ENCODE measurements around the gene TNS3.

Gene TNS3

GRCh38 chr7:47357361-47357760 is 224.6 kb downstream of the TNS3 start:
- TF ChIP-seq, protein P1, sequence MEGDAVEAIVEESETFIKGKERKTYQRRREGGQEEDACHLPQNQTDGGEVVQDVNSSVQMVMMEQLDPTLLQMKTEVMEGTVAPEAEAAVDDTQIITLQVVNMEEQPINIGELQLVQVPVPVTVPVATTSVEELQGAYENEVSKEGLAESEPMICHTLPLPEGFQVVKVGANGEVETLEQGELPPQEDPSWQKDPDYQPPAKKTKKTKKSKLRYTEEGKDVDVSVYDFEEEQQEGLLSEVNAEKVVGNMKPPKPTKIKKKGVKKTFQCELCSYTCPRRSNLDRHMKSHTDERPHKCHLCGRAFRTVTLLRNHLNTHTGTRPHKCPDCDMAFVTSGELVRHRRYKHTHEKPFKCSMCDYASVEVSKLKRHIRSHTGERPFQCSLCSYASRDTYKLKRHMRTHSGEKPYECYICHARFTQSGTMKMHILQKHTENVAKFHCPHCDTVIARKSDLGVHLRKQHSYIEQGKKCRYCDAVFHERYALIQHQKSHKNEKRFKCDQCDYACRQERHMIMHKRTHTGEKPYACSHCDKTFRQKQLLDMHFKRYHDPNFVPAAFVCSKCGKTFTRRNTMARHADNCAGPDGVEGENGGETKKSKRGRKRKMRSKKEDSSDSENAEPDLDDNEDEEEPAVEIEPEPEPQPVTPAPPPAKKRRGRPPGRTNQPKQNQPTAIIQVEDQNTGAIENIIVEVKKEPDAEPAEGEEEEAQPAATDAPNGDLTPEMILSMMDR (conservative IDR thresholded peaks at IDR 0.05; ENCODE audit: low read depth, low read length): no peak
- DNase-seq (ENCODE audit: low read depth): no peak

DNA sequence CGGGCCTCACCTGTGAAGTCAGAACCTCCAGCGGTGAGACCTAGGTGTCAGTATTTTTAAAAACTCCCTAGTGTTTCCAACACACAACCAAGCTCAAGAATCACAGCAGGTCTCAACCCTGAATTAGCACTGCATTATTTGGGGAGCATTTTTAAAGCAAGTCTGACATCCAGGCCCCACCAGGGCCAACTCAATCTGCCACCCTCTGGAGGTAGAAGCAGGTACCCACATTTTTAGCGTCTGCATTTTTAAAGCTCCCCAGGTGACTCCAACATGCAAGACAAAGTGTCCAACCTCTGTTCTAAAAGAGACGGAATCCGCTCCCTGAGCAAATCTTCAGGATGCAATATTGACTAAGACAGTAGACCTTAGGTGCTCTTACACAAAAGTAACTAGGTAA is 225.7 kb downstream of the TNS3 start:
- DNase-seq (ENCODE audit: low read depth): no peak
- no peak overlapping the region for H3K4me3 ChIP-seq (ENCODE audit: low read depth, low read length)
- TF ChIP-seq, protein P1 (conservative IDR thresholded peaks at IDR 0.05; ENCODE audit: low read depth, low read length): no peak

More at GRCh38 chr7:47357361-47357760, 224.6 kb downstream of the TNS3 start:
- no peak overlapping the region for H3K4me3 ChIP-seq (ENCODE audit: low read depth, low read length)

- TF ChIP-seq, protein P1 (conservative IDR thresholded peaks at IDR 0.05; ENCODE audit: low read depth, low read length): no peak
- DNase-seq (ENCODE audit: low read depth): no peak
- H3K4me3 ChIP-seq (ENCODE audit: low read depth, low read length): no peak overlapping the region
These were observed 226.2 kb downstream of the TNS3 start for GRCh38 chr7:47355684-47356083.

DNA sequence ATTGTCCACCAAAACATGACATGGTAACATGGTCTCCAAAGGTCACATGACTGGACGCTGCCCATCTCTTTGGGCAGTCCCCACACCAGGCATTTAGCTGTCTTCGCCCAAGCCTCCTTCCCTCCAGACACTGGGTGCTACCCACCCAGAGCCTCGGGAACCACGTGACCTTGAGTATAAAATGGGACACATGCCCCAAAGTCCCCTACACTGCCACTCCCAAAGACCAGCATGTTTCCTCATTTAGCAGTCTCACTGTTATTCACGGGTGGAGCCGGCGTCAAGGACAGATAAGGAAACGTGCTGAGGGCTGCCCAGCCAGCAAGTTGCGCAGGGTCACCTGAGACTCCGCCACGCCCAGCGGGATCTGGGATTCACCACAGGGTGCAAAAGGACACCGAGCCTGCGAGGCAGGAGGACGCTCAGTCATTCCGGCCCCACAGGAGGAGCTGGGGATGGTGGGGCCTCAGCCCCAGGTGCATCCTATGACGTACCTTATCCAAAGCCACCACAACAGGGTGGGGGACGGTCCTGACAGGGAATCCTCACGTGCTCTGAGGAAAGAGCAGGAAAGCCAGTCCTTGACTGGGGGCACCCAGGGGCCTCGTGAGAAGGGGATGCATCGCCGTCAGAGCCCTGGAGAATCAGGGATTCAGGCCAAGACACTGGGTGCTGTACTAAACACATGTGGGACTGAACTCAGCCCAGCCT is 226.9 kb downstream of the TNS3 start:
- TF ChIP-seq, protein P1 (conservative IDR thresholded peaks at IDR 0.05; ENCODE audit: low read depth, low read length): no peak
- no peak for DNase-seq (ENCODE audit: low read depth)
- H3K4me3 ChIP-seq (ENCODE audit: low read depth, low read length): no peak overlapping the region

GRCh38 chr7:47354071-47354470 is 227.8 kb downstream of the TNS3 start:
- DNase-seq (ENCODE audit: low read depth): no peak
- no peak overlapping the region for H3K4me3 ChIP-seq (ENCODE audit: low read depth, low read length)
- TF ChIP-seq, protein P1 (conservative IDR thresholded peaks at IDR 0.05; ENCODE audit: low read depth, low read length): no peak

GRCh38 chr7:47352394-47352968 is 229.4 kb downstream of the TNS3 start:
- TF ChIP-seq, protein P1 (conservative IDR thresholded peaks at IDR 0.05; ENCODE audit: low read depth, low read length): no peak
- DNase-seq (ENCODE audit: low read depth): no peak
- no peak overlapping the region for H3K4me3 ChIP-seq (ENCODE audit: low read depth, low read length)

Data from choroid plexus epithelial cell (primary cell).